Measurements from ENCODE around the gene LAMC2. TPM values are rescaled to one million over a fixed set of nuclear protein-coding genes. Genes with fewer than 3 reads are reported as not detected.
A peak's percentile ranks its signal among the peaks of the same experiment; 100 is the strongest.

LAMC2 gene
- total and polyA plus RNA-seq, 2 donors from 2014 or later: 4.0 to 89.0 TPM

- DNase-seq (peak in 4 of 5 donors; percentile 75 to 78 (median 78)), FAIRE-seq (no peak)
- Histone ChIP-seq H3K36me3 (ENCODE audit: control insufficient read depth in 2 of 3, insufficient read depth in 3 of 3, low read length in 3 of 3) (no peaks in the 10 kb centered on the region), H3K4me1 (ENCODE audit: control insufficient read depth in 2 of 3, insufficient read depth in 2 of 3, low read depth in 1 of 3, low read length in 3 of 3) (peaks cover 0 to 3% (median 0%) of the 10 kb centered on the region in 3 donors), H3K27me3 (ENCODE audit: control insufficient read depth, insufficient read depth, low read length) (no peaks in the 10 kb centered on the region), H3K9me3 (ENCODE audit: control insufficient read depth in 2 of 3, insufficient read depth in 1 of 3, low read length in 3 of 3) (no peaks in the 10 kb centered on the region), H3K27ac (ENCODE audit: low read depth in 2 of 2, low read length in 2 of 2) (no peak overlapping the region), H3K4me3 (ENCODE audit: low read length in 3 of 3) (no peak overlapping the region), H3K9ac (ENCODE audit: low read length in 3 of 3) (no peak overlapping the region)
- peak; percentile 68 for TF ChIP-seq CTCF (IDR thresholded peaks at IDR 0.05; ENCODE audit: borderline replicate concordance, extremely low read depth, insufficient read depth)
- intact Hi-C loops (cut with DNase I): no loop called here
Measured at GRCh38 chr1:183227422-183228346, 41.6 kb downstream of the LAMC2 start.

GRCh38 chr1:183228347-183229220 is 42.5 kb downstream of the LAMC2 start:
- no peak for FAIRE-seq
- no peaks in the 10 kb centered on the region for H3K27me3 ChIP-seq (ENCODE audit: control insufficient read depth, insufficient read depth, low read length)
- no peak for TF ChIP-seq CTCF (IDR thresholded peaks at IDR 0.05; ENCODE audit: borderline replicate concordance, extremely low read depth, insufficient read depth)
- no peaks in the 10 kb centered on the region for H3K36me3 ChIP-seq (ENCODE audit: control insufficient read depth in 2 of 3, insufficient read depth in 3 of 3, low read length in 3 of 3)
- H3K4me1 ChIP-seq (ENCODE audit: control insufficient read depth in 2 of 3, insufficient read depth in 2 of 3, low read depth in 1 of 3, low read length in 3 of 3): peaks cover 0 to 3% (median 0%) of the 10 kb centered on the region in 3 donors
- no peak overlapping the region for H3K4me3 ChIP-seq (ENCODE audit: low read length in 3 of 3)
- H3K27ac ChIP-seq (ENCODE audit: low read depth in 2 of 2, low read length in 2 of 2): no peak overlapping the region
- intact Hi-C loops (cut with DNase I): no loop called here
- no peaks in the 10 kb centered on the region for H3K9me3 ChIP-seq (ENCODE audit: control insufficient read depth in 2 of 3, insufficient read depth in 1 of 3, low read length in 3 of 3)
- peak in 2 of 5 donors; percentile 45 to 51 for DNase-seq
- no peak overlapping the region for H3K9ac ChIP-seq (ENCODE audit: low read length in 3 of 3)

- H3K36me3 ChIP-seq (ENCODE audit: control insufficient read depth in 2 of 3, insufficient read depth in 3 of 3, low read length in 3 of 3): no peaks in the 10 kb centered on the region
- intact Hi-C loops (cut with DNase I): loop anchor here (10.0 kb wide), 1 partner anchor 266 kb away; no protein-coding TSS in a partner anchor
- H3K9me3 ChIP-seq (ENCODE audit: control insufficient read depth in 2 of 3, insufficient read depth in 1 of 3, low read length in 3 of 3): no peaks in the 10 kb centered on the region
- no peak for FAIRE-seq
- no peak for TF ChIP-seq CTCF (IDR thresholded peaks at IDR 0.05; ENCODE audit: borderline replicate concordance, extremely low read depth, insufficient read depth)
- H3K4me1 ChIP-seq (ENCODE audit: control insufficient read depth in 2 of 3, insufficient read depth in 2 of 3, low read depth in 1 of 3, low read length in 3 of 3): peaks cover 0 to 6% (median 0%) of the 10 kb centered on the region in 3 donors
- H3K4me3 ChIP-seq (ENCODE audit: low read length in 3 of 3): no peak overlapping the region
- DNase-seq: no peak
- no peak overlapping the region for H3K27ac ChIP-seq (ENCODE audit: low read depth in 2 of 2, low read length in 2 of 2)
- no peak overlapping the region for H3K9ac ChIP-seq (ENCODE audit: low read length in 3 of 3)
- no peaks in the 10 kb centered on the region for H3K27me3 ChIP-seq (ENCODE audit: control insufficient read depth, insufficient read depth, low read length)
Measured at GRCh38 chr1:183230413-183230812, 44.3 kb downstream of the LAMC2 start.
